ENCODE data around the gene PLEKHA3.
"Not testable (repeated sequence)": the region's sequence is repeated elsewhere in the genome, so short reads cannot be mapped to it uniquely, and the experiment has no call there.

The PLEKHA3 gene

DNA sequence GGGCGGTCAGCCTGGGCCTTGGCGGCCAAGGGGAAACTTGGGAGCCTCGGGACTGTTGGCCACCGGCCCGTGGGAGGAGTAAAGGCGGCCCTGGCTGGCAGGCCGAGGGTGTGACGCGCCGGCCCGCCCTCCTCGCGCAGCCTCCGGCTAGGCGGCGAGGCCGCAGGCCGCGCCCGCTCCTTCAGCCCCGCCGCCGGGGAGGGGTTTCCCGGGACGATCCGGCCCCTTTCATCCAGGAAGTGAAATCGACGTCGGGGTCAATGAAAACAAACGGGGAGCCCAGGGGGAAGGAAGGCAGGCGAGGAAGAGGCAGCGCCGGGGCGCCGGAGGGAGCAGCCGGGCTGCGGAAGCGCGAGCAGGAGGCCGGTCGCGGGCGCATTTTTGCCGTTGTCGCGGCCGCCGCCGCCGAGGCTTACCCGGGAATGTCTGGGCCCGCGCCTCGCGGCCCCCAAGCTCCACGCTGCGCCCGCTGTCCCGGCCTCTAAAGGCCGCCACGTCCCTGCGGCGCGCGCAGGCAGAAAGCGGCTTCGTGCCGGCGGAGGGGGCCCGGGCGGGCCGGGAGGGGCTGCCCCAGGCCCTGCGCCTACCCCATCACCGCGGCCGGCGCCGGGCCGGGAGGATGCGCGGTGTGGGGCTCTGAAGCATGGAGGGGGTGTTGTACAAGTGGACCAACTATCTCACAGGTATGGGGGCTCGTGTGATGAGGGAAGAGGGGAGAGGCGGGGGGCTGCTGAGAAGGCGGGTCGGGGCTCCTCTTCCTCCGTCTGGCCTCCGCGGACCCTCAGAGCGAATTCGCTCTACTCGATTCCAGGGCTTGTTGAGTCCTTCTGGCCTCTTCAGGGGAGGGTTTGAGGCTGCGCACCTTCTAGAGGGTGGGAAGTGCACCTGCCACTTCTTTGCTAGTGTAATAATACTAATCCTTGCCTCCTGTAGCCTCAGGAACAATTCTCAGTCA is at the start of gene PLEKHA3:
Gene PLEKHA3 (plus strand): TSS at position 231 of the 955 bp plus-strand sequence. CDS start 413 bp downstream, at position 644.
- no peak for FAIRE-seq

DNA sequence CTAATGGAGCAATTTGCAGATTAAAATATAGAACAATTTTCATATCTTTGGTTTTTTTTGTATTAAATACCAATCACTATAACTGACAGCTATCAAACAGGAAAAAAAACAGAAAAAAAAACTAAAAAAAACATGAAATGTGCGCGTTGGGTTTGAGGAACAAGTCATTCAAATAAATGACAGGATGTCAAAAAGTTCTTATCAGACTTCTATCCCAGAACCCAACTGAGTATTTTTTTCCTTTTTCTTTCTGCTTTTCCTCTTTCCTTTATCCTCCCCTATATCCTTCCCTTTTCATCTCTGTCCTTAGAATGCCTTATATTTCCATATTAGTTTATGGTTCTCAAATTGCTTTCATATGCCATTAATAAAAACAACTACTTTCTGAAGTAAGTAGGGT is 43.6 kb upstream of the PLEKHA3 start:
- no peak for FAIRE-seq

DNA sequence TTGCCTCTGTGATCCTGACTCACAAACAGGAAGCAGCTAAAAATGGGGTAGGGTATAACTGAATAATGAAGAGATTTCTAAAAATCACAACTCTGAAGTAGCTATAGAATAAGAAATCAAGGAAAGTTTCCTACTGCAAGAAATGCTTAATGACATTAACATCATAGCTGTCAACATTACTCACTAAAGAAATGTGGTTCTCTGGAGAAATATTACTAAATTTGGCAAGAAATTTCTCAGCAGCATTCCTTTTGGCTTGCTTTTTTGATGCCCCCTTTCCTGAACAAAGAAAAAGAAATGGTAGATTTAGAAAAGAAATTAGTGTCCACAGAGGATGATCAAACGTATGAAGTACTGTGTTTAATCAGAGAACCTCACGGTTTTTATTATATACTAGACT is 38.8 kb upstream of the PLEKHA3 start:
- no peak for FAIRE-seq

DNA sequence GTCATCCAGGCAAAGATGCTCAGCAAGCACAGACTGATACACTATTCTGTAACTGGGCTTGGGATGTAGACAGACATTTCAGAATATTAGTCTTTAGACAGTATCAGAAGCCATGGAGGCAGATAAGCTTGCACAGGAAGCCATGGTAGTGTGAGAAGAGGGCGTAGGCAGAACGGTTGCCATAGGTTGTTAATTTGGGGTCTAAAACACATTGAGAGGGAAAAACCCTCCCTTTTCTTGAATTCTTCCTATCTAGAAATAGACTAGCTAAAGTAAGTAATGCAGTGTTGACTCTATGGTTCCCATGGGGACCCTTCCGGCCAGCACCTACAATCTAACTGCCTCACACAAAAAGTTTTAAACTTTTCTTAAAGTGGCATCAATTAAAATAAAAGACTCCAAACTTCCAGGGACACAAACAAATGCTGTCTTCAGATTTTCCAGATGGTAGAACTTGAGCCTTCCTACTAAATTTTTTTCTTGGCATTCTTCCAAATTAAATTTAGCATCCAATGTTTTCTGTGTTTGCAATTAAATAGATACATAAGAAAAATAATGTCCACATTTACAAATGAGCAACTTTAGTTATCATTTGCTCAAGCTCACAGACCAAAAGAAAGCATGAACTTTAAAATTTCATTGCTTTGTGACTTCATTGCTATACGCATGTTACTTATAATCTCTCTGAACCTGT is 31.1 kb upstream of the PLEKHA3 start:
- FAIRE-seq = no peak

DNA sequence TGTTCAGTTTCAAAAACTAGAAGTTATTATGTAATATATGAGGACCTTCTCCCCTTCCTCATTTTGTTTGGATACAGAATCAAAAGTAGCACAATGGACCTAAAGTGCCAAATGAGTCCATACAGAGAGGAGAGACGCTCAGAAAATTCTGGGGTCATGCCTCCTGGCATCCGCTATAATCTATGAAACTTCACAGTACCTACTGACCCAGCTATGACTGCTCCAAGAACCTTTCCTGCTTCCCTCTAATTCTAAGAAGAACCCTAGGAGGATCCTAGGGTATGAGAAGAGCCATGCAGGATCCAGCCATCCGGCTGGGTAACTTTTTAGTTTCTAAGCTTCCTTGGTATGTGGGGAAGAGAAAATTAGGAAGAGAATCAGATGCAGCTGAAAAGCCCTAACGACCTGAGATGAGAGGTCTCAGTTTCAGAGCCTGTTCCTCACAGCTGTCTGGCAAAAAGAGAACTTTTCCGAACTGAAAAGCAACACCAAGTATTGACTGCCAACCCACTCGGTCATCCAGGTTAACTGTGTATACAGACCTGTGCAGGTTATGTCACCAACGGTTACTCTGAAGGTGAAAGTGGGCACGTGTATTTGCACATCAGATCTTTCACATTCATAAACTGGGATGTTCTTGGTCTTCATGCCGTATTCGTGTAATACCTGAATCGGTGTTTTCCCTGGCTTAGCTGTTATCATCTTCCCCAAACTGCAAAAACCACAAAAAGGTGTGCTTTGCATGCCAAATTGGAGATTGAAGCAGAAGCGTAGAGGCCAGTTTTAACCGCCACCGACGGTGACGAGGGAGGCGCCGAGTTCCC is 30.3 kb upstream of the PLEKHA3 start:
- FAIRE-seq = no peak

GRCh38 chr2:178450524-178450773 is 29.8 kb upstream of the PLEKHA3 start:
- no peak for FAIRE-seq

GRCh38 chr2:178450774-178451525 is 29.3 kb upstream of the PLEKHA3 start, which contains the start of the genes PJVK and PRKRA:
Gene PJVK, plus strand, starts transcription at chr2:178451378. Its CDS starts 2,032 bp downstream, at chr2:178453410.
Gene PRKRA, minus strand, starts transcription at chr2:178451175. Its CDS starts 145 bp downstream, at chr2:178451030.
- FAIRE-seq = peak; percentile 77

DNA sequence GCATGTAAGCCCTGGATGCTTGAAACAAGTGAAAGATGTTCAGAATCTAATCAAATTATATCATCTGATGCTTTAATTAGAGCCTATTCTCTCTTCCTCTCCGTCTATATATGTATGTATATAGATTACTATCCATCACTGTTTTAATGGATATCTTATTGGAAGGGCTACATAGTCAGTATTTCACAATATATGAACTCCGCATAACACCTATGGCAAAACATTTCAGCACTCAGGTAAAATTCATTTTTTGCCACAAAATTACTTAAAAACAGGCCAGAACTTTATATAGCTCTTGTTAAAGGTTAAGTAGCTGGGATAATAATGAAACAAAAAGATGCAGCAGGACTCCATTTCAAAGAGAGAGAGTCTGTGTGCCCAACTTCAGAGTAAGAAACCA is 27.9 kb upstream of the PLEKHA3 start:
- no peak for FAIRE-seq

DNA sequence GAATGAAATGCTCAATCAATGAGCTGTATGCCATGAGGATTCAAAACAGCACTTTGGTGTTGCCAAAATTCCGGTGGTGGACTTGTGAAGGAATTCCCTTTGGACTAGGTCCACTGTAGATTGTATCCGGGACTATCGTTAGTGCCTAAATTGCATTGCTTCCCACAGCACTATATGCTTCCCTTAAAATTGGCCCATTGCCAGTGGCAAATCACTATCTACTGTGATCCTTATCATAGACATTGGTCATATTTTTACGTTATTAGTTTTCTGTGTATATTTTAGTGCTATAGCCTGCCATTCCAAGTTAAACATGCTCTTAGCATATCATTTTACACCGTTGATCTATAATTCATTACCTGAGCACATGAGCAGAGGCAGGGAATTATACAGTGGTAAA is 27.4 kb upstream of the PLEKHA3 start:
- FAIRE-seq = no peak

DNA sequence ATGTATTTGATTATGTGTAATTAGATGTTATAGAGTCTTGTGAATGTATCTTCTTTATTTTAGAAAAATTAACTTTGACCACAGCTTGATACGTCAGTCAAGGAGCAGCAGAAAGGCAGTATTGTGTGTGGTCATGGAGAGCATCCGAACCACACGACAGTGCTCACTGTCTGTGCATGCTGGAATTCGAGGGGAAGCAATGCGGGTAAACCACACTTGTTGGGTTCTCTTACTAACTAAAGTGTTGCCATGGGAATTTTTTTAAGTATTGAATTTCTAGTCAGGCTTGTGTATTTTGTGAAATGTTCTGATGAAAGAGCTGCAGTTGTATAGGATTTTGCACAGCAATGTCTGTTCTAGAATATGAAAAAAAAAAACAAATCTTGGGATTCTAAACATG is 24.3 kb upstream of the PLEKHA3 start:
- FAIRE-seq = no peak

DNA sequence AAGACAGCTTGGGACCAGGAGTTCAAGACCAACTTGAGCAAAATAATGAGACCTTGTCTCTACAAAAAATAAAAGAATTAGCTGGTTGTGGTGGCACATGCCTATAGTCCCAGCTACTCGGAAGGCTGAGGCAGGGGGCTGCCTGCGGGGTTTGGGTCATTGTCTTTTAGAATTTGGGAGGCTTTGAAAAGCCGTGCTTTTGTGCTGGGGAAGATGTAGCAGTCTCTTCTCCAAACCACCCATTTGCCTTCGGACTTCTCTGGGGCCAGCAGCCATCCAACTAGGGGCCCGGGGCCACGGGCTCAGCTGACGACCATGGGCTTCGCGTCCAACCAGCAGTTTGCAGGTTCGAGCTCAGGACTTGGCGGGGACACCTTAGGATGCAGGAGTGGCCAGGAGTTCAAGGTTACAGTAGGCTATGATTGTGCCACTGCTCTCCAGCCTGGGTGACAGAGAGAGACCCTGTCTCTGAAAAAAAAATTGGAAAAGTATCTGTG is 22.8 kb upstream of the PLEKHA3 start:
- no peak for FAIRE-seq

DNA sequence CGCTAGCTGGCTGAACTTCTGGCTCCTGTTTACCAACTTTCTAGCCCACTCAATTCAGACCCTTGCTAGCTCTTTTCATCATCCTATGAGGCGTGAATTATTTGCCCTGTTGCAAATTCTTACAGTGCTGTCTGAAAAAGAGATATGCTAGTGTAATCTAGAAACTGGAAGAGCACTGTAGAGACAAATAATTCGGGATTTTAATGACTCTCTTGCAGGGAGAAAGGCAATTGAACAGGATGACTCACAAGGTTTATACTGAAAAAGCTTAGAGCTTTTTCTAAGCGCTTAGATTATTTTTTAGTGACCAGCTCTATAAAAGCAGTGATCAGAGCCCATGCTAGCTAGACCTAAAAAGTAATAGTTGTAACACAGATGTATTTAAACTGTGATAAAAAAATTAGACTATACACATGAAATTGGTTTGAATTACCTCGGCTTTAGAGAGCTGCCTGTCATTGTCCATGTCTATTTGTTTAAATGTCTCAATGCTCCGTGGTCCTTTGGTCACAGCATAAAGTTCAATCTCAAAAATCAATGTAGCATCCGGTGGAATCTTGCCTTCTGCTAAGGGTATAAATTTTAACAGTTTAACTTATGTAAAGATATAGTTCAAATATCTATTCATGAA is 10.9 kb upstream of the PLEKHA3 start:
- no peak for FAIRE-seq

GRCh38 chr2:178471313-178471712 is 8.9 kb upstream of the PLEKHA3 start:
- not testable (repeated sequence) for FAIRE-seq

GRCh38 chr2:178473373-178473772 is 6.9 kb upstream of the PLEKHA3 start:
- no peak for FAIRE-seq

GRCh38 chr2:178473931-178474330 is 6.3 kb upstream of the PLEKHA3 start:
- no peak for FAIRE-seq

- no peak for FAIRE-seq
Observed at GRCh38 chr2:178474560-178474959, 5.7 kb upstream of the PLEKHA3 start.

DNA sequence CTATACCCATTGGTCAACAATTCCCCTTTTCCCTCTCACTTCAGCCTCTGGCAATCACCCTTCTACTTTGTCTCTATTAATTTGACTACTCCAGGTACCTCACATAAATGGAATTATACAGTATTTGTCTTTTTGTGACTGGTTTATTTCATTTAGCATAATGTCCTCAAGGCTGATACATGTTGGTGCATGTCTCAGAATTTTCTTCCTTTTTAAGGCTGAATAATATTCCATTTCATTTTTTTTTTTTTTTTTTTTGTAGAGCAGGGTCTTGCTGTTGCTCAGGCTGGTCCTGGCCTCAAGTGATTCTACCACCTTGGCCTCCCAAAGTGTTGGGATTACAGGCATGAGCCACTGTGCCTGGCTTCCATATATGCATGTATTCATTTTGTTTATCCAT is 3.8 kb upstream of the PLEKHA3 start:
- FAIRE-seq = no peak

DNA sequence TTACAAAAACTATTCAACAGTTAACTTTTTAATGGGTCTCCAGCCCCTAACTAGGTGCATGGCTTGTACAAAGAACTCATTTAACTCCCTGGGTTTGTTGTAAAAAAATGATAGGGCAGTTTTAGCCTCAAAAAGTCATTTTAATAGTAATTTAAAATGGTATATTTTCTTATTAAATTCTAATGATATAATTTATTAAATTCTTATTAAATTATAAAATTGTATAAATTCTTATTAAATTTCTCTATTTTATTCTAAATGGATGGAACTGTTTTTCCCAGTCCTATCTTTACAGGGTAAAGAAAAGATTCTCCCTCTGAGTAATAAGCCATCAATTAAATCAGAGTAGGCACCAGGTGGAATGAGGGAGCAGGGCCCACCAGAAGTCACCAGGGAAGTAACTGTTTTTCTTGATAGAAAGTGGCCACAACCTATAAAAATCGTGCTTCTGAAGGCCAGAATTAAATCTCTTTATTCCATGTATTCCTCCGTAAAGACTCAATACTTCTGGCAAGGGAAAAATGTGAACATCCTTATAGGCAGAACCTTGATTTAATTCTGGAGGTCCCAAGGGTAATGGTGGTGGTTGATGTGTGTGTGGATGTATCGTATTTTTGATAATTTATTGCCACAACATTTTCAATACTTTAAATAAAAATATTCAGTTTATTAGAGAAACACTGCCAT is 2.7 kb upstream of the PLEKHA3 start:
- FAIRE-seq = no peak

GRCh38 chr2:178478130-178478438 is 2.2 kb upstream of the PLEKHA3 start:
- no peak for FAIRE-seq

GRCh38 chr2:178478439-178479274 is 1.6 kb upstream of the PLEKHA3 start, which contains the start of gene FKBP7:
Gene FKBP7, minus strand, starts transcription at chr2:178478600. Its CDS starts 101 bp downstream, at chr2:178478499.
- FAIRE-seq = peak; percentile 16
